ENCODE data around the gene DDX23. TPM values are rescaled to one million over a fixed set of nuclear protein-coding genes. Genes with fewer than 3 reads are reported as not detected.

Gene DDX23
- polyA plus RNA-seq, 2 of the 4 experiments (the other 2 are of a cell fraction) = 116 to 132 TPM

GRCh38 chr12:48788854-48789775 lies 62.8 kb downstream of the DDX23 start, which contains the start of gene ADCY6:
ADCY6 (minus strand) TSS chr12:48789089; CDS start chr12:48783434, 5,655 bp downstream.
- CTCF ChIA-PET = interaction anchor here (0.6 to 18.3 kb wide), 5 partner anchors 9 to 76 kb away, joined by 3 to 225 read pairs (median 6); partner anchors contain the start of gene CACNB3
- WGBS (ENCODE audit: missing lambda C conversion rate) = 0% methylated on average over 17 of the region's 86 CpGs
- peak; percentile 75 to 84 for ATAC-seq
- peaks cover 23% of the 10 kb centered on the region for H3K4me1 ChIP-seq
- peak within 1 kb of the TSS; percentile 97 for H3K4me3 ChIP-seq
- FAIRE-seq = no peak
- peak within 1 kb of the TSS; percentile 97 to 99 for H3K27ac ChIP-seq
- TF ChIP-seq ZFP36 (IDR thresholded peaks at IDR 0.05; ENCODE audit: borderline replicate concordance, partially characterized antibody) (no peak), KDM1A (IDR thresholded peaks at IDR 0.05; ENCODE audit: low read depth) (peak; percentile 71; the same call in 1 of the 2 replicates), CEBPB (IDR thresholded peaks at IDR 0.05) (no peak), EHMT2 (IDR thresholded peaks at IDR 0.05; ENCODE audit: low read depth) (no peak), KDM5A (IDR thresholded peaks at IDR 0.05) (no peak), PBX3 (IDR thresholded peaks at IDR 0.05) (0 out of 2 replicates have a peak, but pooled peaks have one; percentile 43), PHF8 (IDR thresholded peaks at IDR 0.05; ENCODE audit: borderline replicate concordance, low read depth) (peak; percentile 31; the same call in 1 of the 2 replicates), POLR2A (IDR thresholded peaks at IDR 0.05; ENCODE audit: low read length) (peak; percentile 36; the same call in 1 of the 2 replicates), RFX5 (IDR thresholded peaks at IDR 0.05) (no peak), CBX2 (IDR thresholded peaks at IDR 0.05; ENCODE audit: borderline replicate concordance, low read depth) (no peak), HEYL (CRISPR knock-in tag; IDR thresholded peaks at IDR 0.05) (no peak), ZSCAN20 (CRISPR knock-in tag; IDR thresholded peaks at IDR 0.05) (no peak), BCL3 (IDR thresholded peaks at IDR 0.05) (0 out of 3 replicates have a peak, but pooled peaks have one; percentile 27), CHD2 (IDR thresholded peaks at IDR 0.05; ENCODE audit: low read length, partially characterized antibody) (peak; percentile 50), NPAS2 (CRISPR knock-in tag; IDR thresholded peaks at IDR 0.05; ENCODE audit: borderline replicate concordance) (no peak)
- TF ChIP-seq, protein P1, sequence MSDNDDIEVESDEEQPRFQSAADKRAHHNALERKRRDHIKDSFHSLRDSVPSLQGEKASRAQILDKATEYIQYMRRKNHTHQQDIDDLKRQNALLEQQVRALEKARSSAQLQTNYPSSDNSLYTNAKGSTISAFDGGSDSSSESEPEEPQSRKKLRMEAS (IDR thresholded peaks at IDR 0.05) = peak; percentile 49
- TF ChIP-seq, protein P2, sequence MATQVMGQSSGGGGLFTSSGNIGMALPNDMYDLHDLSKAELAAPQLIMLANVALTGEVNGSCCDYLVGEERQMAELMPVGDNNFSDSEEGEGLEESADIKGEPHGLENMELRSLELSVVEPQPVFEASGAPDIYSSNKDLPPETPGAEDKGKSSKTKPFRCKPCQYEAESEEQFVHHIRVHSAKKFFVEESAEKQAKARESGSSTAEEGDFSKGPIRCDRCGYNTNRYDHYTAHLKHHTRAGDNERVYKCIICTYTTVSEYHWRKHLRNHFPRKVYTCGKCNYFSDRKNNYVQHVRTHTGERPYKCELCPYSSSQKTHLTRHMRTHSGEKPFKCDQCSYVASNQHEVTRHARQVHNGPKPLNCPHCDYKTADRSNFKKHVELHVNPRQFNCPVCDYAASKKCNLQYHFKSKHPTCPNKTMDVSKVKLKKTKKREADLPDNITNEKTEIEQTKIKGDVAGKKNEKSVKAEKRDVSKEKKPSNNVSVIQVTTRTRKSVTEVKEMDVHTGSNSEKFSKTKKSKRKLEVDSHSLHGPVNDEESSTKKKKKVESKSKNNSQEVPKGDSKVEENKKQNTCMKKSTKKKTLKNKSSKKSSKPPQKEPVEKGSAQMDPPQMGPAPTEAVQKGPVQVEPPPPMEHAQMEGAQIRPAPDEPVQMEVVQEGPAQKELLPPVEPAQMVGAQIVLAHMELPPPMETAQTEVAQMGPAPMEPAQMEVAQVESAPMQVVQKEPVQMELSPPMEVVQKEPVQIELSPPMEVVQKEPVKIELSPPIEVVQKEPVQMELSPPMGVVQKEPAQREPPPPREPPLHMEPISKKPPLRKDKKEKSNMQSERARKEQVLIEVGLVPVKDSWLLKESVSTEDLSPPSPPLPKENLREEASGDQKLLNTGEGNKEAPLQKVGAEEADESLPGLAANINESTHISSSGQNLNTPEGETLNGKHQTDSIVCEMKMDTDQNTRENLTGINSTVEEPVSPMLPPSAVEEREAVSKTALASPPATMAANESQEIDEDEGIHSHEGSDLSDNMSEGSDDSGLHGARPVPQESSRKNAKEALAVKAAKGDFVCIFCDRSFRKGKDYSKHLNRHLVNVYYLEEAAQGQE (IDR thresholded peaks at IDR 0.05) = no peak
- peak; percentile 72 to 79 for DNase-seq (ENCODE audit: low read depth in 1 of 2, low spot score in 1 of 2)
- POLR2A ChIA-PET = interaction anchor here (1.1 to 1.3 kb wide), 3 partner anchors 9 to 78 kb away, joined by 3 to 7 read pairs (median 3); no protein-coding TSS in a partner anchor
- no peaks in the 10 kb centered on the region for H3K9me3 ChIP-seq
- H3K4me2 ChIP-seq = peak within 1 kb of the TSS; percentile 93

- Histone ChIP-seq H3K4me1 (peaks cover 23% of the 10 kb centered on the region), H3K4me2 (peak overlapping the region; percentile 93), H3K4me3 (peak overlapping the region; percentile 97), H3K9me3 (no peaks in the 10 kb centered on the region), H3K27ac (peak overlapping the region; percentile 97 to 99)
- DNase-seq (ENCODE audit: low read depth in 1 of 2, low spot score in 1 of 2) (no peak), FAIRE-seq (no peak), ATAC-seq (peak; percentile 42 to 49; a peak in 5 of 6 replicates)
- POLR2A ChIA-PET = interaction anchor here (1.1 to 1.3 kb wide), 2 partner anchors 8 to 79 kb away, joined by 3 to 7 read pairs; no protein-coding TSS in a partner anchor
- no peak for TF ChIP-seq FOXS1 (CRISPR knock-in tag; IDR thresholded peaks at IDR 0.05)
- no peak for TF ChIP-seq HOXB5 (CRISPR knock-in tag; IDR thresholded peaks at IDR 0.05)
- TF ChIP-seq CTCF (IDR thresholded peaks at IDR 0.05) = no peak
- TF ChIP-seq PBX3 (IDR thresholded peaks at IDR 0.05) = no peak
- TF ChIP-seq CHD4 (IDR thresholded peaks at IDR 0.05; ENCODE audit: borderline replicate concordance) = no peak
- no peak for TF ChIP-seq EHF (CRISPR knock-in tag; IDR thresholded peaks at IDR 0.05)
- TF ChIP-seq TFCP2L1 (CRISPR knock-in tag; IDR thresholded peaks at IDR 0.05) = no peak
- no peak for TF ChIP-seq RCOR1 (IDR thresholded peaks at IDR 0.05; ENCODE audit: low read depth, low read length)
- WGBS (ENCODE audit: missing lambda C conversion rate) = 8% methylated on average over 7 of the region's 25 CpGs
- CTCF ChIA-PET = interaction anchor here (2.3 to 18.3 kb wide), 2 partner anchors 8 to 24 kb away, joined by 6 to 225 read pairs; partner anchors contain the start of gene CACNB3
Measured at GRCh38 chr12:48788524-48788853, 63.5 kb downstream of the DDX23 start.
